B cell (primary cell): ENCODE data around the gene ATN1.

Source experiments
- CTCF ChIP-seq: fragments of 200-600 bp; IDR thresholded peaks from one replicate; pipeline ENCODE4 v1.8.0; 2022; ENCODE audit warnings: antibody characterized with exemption, mild to moderate bottlenecking
- EZH2 ChIP-seq: IDR thresholded peaks from 2 replicates; pipeline ENCODE4 v1.6.1; 2012; ENCODE audit warnings: borderline replicate concordance, low read depth, mild to moderate bottlenecking, moderate library complexity, low read length; ENCODE audit not compliant: insufficient read depth, poor library complexity, severe bottlenecking

- TF ChIP-seq CTCF: no peak
- no peak for TF ChIP-seq EZH2
Observed at GRCh38 chr12:6917491-6918231, 10.1 kb upstream of the ATN1 start.
